Measurements from ENCODE around the gene GADL1. TPM values are rescaled to one million over a fixed set of nuclear protein-coding genes. Genes with fewer than 3 reads are reported as not detected.

Gene GADL1
- total and polyA plus RNA-seq, 4 donors, result 0.01 to 2.4 (median 0.05) TPM

- no peak for TF ChIP-seq CTCF (IDR thresholded peaks at IDR 0.05; ENCODE audit: control extremely low read depth, extremely low read depth)
- Histone ChIP-seq H3K9ac (ENCODE audit: insufficient read depth in 1 of 2, low read length in 2 of 2) (no peak overlapping the region), H3K4me1 (ENCODE audit: control insufficient read depth in 5 of 5, insufficient read depth in 5 of 5, low read length in 5 of 5) (peaks cover 0 to 11% (median 4%) of the 10 kb centered on the region in 5 donors), H3K27me3 (ENCODE audit: control insufficient read depth in 3 of 3, insufficient read depth in 3 of 3, low read length in 2 of 3) (no peaks in the 10 kb centered on the region), H3K4me3 (no peak overlapping the region), H3K36me3 (ENCODE audit: control insufficient read depth in 4 of 4, insufficient read depth in 4 of 4, low read length in 4 of 4) (no peaks in the 10 kb centered on the region), H3K27ac (ENCODE audit: low read depth in 1 of 2, low read length in 1 of 2) (no peak overlapping the region), H3K9me3 (ENCODE audit: control insufficient read depth in 4 of 4, insufficient read depth in 3 of 4, low read length in 3 of 4) (no peaks in the 10 kb centered on the region)
- 90 to 94% methylated on average over 2 of the region's 2 CpGs for WGBS, 2 donors
- ATAC-seq (ENCODE audit: insufficient read depth, low FRiP score), result no peak
- DNase-seq, result no peak
Observed at GRCh38 chr3:30864836-30865235, 29.6 kb downstream of the GADL1 start.

- Histone ChIP-seq H3K4me3 (no peak overlapping the region), H3K9ac (ENCODE audit: insufficient read depth in 1 of 2, low read length in 2 of 2) (no peak overlapping the region), H3K36me3 (ENCODE audit: control insufficient read depth in 4 of 4, insufficient read depth in 4 of 4, low read length in 4 of 4) (no peaks in the 10 kb centered on the region), H3K27me3 (ENCODE audit: control insufficient read depth in 3 of 3, insufficient read depth in 3 of 3, low read length in 2 of 3) (no peaks in the 10 kb centered on the region), H3K4me1 (ENCODE audit: control insufficient read depth in 5 of 5, insufficient read depth in 5 of 5, low read length in 5 of 5) (peaks cover 0 to 8% (median 4%) of the 10 kb centered on the region in 5 donors), H3K27ac (ENCODE audit: low read depth in 1 of 2, low read length in 1 of 2) (no peak overlapping the region), H3K9me3 (ENCODE audit: control insufficient read depth in 4 of 4, insufficient read depth in 3 of 4, low read length in 3 of 4) (no peaks in the 10 kb centered on the region)
- ATAC-seq (ENCODE audit: insufficient read depth, low FRiP score) (no peak), DNase-seq (no peak)
- WGBS, 2 donors, result 85 to 97% methylated on average over 5 of the region's 5 CpGs
- TF ChIP-seq CTCF (IDR thresholded peaks at IDR 0.05; ENCODE audit: control extremely low read depth, extremely low read depth), result no peak
Observed at GRCh38 chr3:30864132-30864531, 30.3 kb downstream of the GADL1 start.

GRCh38 chr3:30862004-30862403, 32.5 kb downstream of the GADL1 start:
- TF ChIP-seq CTCF (IDR thresholded peaks at IDR 0.05; ENCODE audit: control extremely low read depth, extremely low read depth), result no peak
- Histone ChIP-seq H3K27me3 (ENCODE audit: control insufficient read depth in 3 of 3, insufficient read depth in 3 of 3, low read length in 2 of 3) (no peaks in the 10 kb centered on the region), H3K27ac (ENCODE audit: low read depth in 1 of 2, low read length in 1 of 2) (no peak overlapping the region), H3K4me3 (no peak overlapping the region), H3K9me3 (ENCODE audit: control insufficient read depth in 4 of 4, insufficient read depth in 3 of 4, low read length in 3 of 4) (no peaks in the 10 kb centered on the region), H3K4me1 (ENCODE audit: control insufficient read depth in 5 of 5, insufficient read depth in 5 of 5, low read length in 5 of 5) (no peaks in the 10 kb centered on the region), H3K36me3 (ENCODE audit: control insufficient read depth in 4 of 4, insufficient read depth in 4 of 4, low read length in 4 of 4) (no peaks in the 10 kb centered on the region), H3K9ac (ENCODE audit: insufficient read depth in 1 of 2, low read length in 2 of 2) (no peak overlapping the region)
- ATAC-seq (ENCODE audit: insufficient read depth, low FRiP score) (no peak), DNase-seq (no peak)
- 91 to 98% methylated on average over 2 of the region's 2 CpGs for WGBS, 2 donors

- TF ChIP-seq CTCF (IDR thresholded peaks at IDR 0.05; ENCODE audit: control extremely low read depth, extremely low read depth), result no peak
- no peak for ATAC-seq (ENCODE audit: insufficient read depth, low FRiP score)
Observed at GRCh38 chr3:30858894-30859389, 35.5 kb downstream of the GADL1 start.

More at GRCh38 chr3:30858894-30859389, 35.5 kb downstream of the GADL1 start:
- Histone ChIP-seq H3K4me1 (ENCODE audit: control insufficient read depth in 5 of 5, insufficient read depth in 5 of 5, low read length in 5 of 5) (peaks cover 0 to 8% (median 0%) of the 10 kb centered on the region in 5 donors), H3K27me3 (ENCODE audit: control insufficient read depth in 3 of 3, insufficient read depth in 3 of 3, low read length in 2 of 3) (no peaks in the 10 kb centered on the region), H3K9me3 (ENCODE audit: control insufficient read depth in 4 of 4, insufficient read depth in 3 of 4, low read length in 3 of 4) (no peaks in the 10 kb centered on the region), H3K27ac (ENCODE audit: low read depth in 1 of 2, low read length in 1 of 2) (no peak overlapping the region), H3K4me3 (no peak overlapping the region), H3K36me3 (ENCODE audit: control insufficient read depth in 4 of 4, insufficient read depth in 4 of 4, low read length in 4 of 4) (no peaks in the 10 kb centered on the region), H3K9ac (ENCODE audit: insufficient read depth in 1 of 2, low read length in 2 of 2) (no peak overlapping the region)
- DNase-seq, result no peak
- WGBS, 2 donors, result 80 to 89% methylated on average over 5 of the region's 5 CpGs

Data from lung (tissue), 12 donors.